HG03378 (cell line): ENCODE data around the gene HPCAL4.

Experiments
- ATAC-seq: cut with Tn5 transposase; IDR thresholded peaks from one replicate; pipeline ENCODE4 v1.9.1; 2021; ENCODE audit warnings: mild to moderate bottlenecking, moderate library complexity; ENCODE audit not compliant: unreplicated experiment

Gene HPCAL4

DNA sequence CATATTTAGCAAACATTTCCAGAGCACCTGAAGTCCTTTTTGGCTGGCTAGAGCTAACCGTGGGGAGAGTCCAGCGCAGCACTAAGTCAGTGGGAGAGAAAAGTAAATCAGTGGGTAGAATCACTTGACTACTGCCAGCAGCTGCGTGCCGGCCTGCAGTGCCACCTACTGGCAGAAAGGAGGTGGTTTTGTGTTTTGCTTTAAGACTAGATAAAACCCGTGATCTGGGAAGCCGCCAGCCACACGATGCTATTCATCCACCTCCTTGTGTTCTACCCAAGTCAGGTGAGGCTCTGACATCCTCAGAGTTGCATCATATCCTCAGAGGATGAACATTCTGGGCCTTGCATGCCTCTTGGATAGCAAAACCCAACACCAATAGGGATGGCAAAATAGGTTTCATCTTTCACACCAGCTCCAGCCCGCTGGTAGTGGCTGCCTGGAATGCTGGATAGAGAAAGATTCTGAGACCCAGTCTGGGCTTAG is 37.6 kb downstream of the HPCAL4 start:
- ATAC-seq = no peak

DNA sequence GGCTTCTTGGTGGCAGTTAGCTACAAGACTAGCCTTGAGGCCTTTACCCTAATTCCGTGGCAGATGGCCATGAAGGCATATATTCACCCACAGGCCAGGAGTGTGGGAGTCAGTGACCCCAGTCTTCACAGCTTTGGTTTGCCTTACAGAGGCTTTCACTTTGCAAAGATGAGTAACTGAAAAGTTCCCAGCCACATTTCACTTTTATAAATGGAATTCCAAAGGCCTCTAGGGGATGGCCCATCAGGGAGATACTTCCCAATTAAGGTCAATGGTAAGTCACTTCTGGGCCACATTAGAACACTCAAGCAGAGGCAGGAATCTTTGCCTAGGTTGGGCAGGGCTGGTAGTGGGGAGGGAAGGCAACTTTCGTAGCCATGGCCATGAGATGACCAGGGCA is 38.7 kb downstream of the HPCAL4 start:
- ATAC-seq = no peak

DNA sequence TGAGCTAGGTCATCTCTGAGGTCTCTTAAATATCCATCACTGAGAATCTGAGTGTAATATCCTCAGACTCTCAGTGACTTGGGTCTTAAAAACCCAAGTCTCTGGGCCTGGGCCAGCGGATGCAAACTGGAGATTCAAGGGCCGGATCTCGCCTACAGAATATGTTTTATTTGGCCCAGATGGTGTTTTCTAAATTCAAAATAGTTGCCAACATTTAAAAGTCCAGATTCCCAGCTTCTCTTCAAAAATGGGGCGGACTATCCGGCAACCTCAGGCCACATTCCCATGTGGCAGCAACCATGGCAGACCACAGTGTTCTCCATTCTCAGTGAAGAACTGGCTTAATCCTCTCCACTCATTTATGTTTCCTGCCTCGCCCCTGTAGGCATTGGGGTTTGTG is 39.1 kb downstream of the HPCAL4 start:
- ATAC-seq = no peak

DNA sequence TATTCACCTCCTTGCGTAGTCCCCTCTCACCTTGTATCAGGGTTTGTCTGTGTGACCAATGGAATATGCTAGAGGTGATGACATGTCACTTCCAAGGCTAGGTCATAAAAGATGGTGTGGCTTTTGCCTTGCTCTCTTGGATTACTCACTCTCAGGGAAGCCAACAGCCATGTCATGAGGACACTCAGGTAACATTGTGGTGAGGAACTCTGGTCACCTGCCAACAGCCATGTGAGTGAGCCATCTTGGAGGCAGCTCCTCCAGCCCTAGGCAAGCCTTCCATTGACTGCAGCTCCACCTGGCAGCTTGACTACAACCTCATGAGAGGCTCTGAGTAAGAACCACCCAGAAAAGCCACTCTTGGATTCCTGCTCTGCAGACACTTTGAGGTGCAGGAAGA is 40.8 kb downstream of the HPCAL4 start:
- ATAC-seq = no peak

DNA sequence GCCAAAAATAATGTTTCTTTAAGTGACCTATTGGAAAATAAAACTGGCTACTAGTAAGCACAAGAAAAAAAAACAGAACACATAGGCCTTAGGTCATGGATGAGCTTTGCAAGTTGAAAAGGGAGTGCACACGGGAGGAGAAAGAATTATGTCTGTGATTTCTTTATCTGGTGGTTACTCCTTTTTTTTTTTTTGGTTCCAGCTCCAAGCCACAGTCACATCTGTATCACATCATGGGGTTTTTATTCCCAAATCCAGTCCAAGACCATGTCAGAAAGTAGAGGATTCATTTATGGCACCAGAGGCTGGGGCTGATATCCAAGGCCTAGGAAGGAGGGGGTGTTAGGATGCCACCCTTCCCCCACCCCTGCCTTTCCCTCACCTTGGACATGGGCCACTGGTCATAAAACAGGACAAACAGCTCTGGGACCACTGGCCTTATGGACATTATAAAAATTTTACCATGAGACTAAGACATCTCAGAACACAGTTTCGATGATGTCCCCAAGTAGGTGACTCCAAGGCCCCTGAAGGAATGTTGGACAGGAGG is 41.5 kb downstream of the HPCAL4 start:
- no peak for ATAC-seq

DNA sequence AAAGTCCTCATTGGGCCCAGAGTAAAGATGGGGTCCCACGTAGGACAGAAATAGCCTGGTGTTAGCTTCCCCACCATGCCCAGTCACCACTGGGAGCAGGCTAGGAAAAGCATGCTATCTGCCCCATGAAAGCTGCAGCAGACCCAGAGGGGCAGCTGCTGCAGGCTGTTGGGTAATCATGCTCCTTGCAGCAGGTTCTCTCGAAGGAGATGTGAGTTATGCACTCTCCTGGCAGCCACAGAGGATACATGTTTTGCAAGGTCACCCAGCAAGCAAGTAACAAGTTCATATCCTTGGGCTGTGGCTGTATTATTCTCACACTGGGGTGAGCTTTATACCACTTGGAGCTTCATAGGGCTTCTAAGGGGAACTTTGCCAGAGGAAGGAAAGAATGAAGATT is 42.7 kb downstream of the HPCAL4 start:
- no peak for ATAC-seq

DNA sequence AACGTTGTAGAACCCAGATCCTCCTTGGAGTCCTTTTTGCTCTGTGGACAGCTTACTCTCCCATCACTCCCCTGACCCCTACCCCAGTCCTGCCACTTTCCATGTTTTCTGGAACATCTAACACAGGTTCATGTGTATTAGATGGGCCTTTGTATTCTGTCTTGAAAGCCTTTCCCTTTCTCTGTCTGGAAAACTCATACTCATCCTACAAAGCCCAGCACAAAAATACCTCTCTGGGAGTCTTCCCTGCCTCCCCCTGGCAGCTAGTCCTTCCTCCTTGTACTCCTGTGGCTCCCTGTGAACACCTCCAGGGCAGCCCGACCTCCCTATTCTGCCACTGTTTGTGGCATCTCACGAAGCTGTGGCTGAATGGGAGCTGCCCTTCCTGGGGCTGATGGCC is 44.0 kb downstream of the HPCAL4 start:
- no peak for ATAC-seq

DNA sequence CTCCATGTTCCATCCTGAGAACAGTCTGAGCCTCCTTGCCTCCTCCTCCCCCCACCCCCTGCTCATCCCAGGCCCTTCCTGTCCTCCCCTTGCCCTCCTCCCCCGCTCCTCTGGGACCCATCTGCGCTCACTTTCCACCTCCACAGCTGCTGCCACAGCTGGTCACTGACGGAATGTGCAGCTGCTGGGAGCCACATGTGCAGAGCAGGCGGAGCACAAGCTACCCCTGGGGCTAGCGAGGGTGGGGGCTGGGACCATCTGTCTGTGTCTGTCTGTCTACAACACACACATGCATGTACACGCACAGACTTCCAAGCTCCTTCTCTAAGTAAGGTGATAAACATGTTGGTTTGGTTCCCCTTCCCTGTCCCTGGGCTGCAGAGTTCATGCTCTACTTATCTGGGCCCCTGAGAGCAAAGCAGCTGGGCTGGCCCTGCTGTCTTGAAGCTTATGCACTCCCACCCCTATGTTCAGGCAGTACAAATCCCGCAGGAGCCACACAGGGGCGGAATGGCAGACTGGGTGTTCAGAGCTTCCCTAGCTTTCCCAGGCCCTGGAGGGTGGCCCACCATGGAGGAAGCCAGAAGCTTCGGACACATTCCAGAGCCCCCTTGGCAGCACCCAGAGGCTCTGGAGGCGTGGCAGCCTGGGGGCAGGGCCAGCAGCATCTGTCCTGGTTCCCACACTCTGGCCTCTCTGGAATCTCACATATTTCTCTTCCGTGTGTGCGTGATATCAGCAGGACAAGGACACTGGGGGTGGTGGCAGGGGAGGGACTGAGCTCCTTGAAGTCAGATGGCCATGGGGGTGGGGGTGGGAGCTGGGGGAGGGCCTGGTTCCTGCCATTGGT is 44.8 kb downstream of the HPCAL4 start:
- ATAC-seq = no peak

DNA sequence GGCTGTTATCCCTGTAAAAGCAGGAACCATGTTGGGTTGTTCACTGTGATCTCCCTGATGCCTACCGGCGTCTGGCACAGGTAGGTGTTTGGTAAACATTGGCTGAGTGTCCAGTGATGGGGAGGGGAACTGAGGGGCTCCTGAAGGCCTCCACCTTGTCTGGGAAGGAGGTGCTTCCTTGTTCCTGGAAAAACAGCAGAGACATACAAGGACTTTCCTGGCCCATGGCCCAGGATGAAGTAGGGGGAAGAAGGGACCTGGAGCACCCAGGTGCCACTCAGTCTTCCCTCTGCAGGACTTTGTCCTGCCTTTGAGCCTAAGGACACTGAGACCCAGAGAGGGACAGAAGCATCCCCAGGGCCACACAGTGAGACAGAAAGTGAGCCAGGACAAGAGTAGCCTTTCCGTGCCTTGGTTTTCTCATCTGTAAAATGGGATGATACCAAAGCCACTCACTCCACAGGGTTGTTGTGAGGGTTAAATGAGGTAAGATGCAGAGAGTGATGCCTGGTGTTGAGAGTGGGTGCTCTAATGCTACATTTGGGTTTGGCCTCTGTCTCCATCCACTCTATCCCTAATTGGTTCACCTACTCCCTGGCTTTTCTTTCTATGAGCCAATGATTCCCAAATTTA is 45.7 kb downstream of the HPCAL4 start:
- ATAC-seq = no peak

DNA sequence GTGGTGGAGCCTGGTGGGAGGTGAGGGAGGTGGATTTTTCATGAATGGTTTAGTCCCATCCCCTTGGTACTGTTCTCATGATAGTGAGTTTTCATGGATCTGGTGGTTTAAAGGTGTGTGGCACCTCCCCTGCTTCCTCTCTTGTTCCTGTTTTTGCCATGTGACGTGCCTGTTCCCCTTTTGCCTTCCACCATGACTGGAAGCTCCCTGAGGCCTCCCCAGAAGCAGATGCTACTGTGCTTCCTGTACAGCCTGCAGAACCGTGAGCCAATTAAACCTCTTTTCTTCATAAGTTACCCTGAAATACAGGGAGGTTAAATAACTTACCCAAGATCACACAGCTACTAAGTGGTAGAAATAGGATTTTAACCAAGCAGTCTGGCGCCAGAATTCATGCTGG is 47.5 kb downstream of the HPCAL4 start:
- ATAC-seq = no peak

DNA sequence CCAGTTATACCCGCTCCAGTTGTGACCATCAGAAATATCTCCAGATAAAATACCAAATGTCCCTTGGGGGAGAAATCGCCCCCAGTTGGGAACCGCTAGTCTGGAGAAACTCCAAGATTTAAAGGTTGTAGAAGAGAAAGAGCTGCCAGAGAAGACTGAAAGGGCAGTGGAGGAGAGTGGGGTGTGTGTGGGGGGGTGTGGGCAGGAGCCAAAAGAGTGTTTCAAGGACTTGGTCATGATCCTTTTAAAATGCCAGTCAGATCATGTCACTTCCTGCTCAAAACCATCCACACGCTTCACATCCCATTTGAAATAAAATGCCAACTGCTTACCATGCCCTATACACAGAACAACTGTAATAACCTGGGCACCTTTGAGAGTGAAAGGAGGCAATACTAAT is 48.4 kb downstream of the HPCAL4 start:
- ATAC-seq = no peak

DNA sequence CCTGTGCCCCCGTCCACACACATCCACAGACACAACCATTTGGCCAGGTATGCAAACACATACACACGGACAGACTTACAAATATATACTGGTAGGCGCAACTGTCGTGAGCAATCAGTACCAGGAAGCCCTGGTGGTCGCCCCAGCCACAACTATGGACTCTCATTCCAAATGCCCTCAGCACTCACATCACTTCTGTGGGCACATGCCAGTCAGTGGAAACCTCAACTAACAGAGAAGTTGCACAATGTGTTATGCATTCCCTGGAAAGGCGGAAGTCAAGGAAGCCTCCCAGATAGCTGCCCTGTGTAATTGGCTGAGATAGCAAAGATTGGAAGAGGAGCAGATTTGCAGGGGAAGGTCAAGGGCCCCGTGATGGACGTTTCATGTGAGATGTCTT is 50.4 kb downstream of the HPCAL4 start:
- ATAC-seq = no peak

DNA sequence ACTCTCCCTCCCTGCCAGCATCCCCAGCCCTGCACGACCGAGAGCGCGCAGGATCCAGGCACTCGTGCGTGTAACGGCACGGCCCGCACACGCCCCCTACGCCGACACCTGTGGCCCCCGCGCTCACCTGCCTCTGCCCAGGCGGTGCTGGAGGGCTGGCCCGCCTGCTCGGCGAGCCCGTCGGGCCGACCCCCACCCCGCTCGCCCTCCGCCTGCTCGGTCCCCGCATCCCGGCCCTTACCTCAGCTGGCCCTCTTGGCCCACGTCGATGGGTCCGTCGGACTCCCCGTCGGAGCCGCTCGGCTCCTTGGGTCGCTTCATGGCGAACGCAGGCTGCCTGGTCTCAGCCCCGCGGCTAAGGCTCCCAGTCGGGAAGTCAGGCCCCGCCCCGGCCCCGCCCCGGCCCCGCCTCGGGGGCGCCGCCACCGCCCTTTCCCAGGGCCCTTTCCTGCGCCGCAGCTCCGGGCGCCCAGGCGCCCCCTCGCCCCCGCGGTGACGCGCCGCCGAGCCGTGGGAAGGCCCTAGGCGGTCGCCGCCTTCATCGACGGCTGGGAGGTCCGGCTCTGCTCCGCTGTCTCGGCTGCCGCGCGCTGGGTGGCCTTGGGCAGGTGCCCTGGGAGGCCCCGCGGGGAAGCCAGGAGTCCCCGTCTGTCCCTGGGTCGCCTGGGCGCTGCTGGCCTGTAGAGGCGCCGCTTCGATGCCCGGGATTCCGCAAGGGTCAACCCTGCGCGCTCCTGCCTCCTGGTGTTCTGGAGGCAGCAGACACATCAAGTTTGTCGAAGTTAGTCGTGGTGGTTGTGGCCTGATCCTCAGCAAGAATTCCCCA is 51.7 kb downstream of the HPCAL4 start, which contains the start of gene HEYL:
TSS of gene HEYL (minus strand) at position 339 of the 826 bp plus-strand sequence. CDS start at position 321, 18 bp downstream.
- ATAC-seq = no peak

DNA sequence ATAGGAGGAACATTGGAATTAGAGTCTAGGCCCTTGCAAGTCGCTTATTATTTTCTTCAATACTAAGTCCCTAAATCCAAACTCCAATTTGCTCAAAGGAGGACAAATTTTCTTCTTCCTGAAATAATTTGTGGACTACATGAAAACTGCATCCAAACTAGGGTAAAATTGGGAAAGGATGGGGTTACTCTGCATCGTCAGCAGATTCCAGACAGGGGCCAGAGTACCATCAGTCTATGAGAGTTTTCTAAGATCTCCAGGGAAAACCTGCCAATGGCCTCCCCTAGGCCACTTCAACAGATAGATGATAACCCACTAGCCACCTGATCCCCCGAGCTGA is 52.3 kb downstream of the HPCAL4 start:
- ATAC-seq = no peak

DNA sequence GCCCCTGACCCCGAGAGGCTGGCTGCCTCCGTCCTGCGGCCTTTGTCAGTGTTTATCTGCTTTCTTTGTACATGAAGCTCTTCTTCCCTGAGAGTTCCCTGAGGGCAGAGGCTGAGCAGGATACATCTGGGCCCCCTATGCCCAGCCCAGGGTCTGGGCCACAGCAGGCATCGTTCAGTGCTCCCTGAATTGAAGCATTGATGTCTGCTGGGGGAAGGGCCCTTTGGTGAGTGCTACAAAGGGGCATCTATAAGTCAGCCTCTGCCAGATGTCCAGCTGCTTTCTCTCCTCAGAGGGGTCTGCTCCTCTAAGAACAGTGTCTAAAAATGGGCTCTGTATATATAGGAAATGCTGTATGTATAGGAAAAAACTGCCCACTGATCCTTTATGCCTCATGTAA is 53.9 kb downstream of the HPCAL4 start:
- no peak for ATAC-seq

DNA sequence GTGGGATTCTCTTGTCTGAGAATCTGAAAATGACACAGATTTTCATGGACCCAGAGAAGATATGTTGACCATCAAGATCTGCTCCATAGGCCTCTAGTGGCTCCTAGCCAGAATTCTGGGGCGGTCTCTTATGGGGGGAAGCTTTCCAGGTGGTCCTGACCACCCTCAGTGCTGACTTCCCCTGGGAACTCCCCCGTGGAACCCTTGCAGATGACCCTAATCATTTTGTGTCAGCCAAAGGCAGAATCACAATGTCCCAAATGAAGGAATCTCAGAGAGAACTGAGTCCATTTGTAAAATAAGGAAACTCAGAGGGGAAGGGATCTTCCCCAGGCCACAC is 55.4 kb downstream of the HPCAL4 start:
- no peak for ATAC-seq

DNA sequence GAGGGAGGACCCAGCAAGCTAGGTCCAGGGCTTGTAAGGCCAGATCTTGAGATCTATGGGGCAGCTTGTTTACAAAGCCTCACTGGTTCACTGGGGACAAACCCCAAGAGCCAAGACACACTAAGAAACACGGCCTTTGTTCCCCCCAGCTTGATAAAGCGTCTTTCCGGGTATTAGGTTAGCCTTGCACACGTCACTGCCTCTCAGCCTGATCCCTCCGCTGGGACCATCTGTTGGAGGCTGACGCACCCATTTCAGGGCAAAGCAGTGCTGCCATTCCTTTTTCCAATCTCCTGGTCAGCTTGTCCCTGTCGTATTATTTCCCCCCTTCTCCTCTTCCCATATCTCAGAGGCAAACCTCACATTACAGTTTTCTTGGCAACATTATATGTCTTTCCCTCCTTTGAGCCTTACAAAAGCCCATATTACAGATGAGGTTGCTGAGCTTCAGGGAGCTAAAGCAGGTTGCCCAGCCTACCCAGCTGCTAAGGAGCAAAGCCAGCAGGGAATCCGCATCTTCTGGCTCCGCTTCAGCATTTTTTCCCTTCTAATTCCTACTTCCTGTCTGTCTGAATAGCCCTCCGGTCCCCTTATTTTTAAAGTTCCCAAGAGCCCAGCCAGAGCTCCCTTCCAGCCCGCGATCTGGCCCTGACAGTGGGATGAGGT is 55.9 kb downstream of the HPCAL4 start:
- no peak for ATAC-seq

DNA sequence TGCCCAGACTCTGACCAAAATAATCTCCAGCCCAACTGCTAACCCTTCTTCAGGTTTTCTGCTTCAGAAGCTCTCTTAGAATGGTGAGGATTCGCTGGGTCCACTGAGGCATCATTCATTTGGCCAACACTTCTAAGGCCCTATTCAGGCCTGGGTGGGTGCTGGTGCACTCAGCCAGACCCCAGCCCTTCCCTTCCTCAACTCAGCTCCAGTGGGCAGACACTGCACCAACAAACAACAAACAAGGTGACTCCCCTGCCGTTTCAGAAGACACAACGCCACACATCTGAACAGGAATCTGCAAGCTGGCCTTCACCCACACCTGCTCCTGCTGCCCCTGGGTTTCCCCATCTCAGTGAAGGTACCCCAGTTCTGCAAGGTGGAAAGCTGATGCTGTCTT is 57.8 kb downstream of the HPCAL4 start:
- ATAC-seq = no peak

DNA sequence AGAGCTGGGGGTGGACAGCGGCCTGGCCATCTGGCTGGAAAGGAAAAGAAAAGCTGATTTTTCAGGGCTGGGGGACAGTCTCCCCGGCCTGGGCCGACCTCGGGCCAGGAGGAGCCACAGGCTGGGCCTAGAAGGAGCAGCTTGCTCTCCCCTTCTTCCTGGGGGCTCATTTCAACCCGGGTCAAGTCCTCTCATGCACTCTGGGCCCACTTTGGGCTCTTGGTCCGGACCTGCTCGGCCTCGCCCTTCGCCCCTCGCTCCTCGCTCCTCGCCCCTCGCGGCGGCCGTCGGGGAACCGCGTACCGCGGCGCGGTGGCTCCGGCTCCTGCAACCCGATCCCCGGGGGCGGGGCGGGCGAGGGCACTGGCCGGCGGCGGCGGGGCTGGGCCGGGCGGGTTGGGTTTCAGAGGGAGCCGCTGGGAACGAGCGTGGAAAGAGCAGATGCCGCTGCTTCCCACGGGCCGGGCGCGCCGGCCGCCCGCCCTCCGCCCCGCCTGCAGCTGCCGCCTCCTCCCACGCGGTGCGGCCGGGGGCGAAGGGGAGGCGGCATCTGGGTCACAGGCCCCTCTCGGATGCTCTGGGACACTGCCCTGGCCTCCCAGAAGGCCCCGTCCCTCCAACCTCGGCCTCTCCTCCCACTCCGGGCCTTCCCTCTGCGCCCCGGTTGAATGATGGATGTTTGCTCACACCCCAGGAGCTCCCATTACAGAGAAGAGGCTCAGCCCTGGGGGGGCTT is 58.4 kb downstream of the HPCAL4 start:
- ATAC-seq = no peak

DNA sequence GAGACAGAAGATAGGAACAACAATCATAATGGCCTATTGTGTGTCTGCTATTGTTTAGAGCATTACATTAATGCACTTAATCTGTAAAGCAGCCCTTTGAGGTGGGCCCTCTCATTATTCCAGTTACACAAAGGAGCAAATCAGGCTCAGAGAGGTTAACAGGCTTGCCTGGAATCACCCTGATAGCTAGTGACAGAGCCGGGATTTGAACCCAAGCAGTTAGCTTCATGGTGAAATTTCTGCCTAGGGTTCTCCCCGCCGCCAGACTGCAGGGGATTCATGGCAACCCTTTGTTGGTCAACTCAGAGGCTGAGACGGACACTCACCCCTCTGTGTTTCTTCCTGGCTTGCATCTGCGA is 58.9 kb downstream of the HPCAL4 start:
- ATAC-seq = no peak
